OCI-LY3 (cell line): ENCODE measurements around the gene SPTAN1.

Experiments
- EZH2phosphoT487 ChIP-seq: fragments of 200-600 bp; shearing (Covaris generic); IDR thresholded peaks from 2 replicates; pipeline ENCODE4 v1.6.1; 2018; ENCODE audit warnings: antibody characterized with exemption, mixed run types, low read depth
- TF ChIP-seq, protein P1 (sequence below): fragments of 200-600, 300-600 bp; sonication (generic); IDR thresholded peaks from 2 replicates; pipeline ENCODE4 v1.5.1; 2014; ENCODE audit warnings: antibody characterized with exemption, low read length, low read depth

DNA sequence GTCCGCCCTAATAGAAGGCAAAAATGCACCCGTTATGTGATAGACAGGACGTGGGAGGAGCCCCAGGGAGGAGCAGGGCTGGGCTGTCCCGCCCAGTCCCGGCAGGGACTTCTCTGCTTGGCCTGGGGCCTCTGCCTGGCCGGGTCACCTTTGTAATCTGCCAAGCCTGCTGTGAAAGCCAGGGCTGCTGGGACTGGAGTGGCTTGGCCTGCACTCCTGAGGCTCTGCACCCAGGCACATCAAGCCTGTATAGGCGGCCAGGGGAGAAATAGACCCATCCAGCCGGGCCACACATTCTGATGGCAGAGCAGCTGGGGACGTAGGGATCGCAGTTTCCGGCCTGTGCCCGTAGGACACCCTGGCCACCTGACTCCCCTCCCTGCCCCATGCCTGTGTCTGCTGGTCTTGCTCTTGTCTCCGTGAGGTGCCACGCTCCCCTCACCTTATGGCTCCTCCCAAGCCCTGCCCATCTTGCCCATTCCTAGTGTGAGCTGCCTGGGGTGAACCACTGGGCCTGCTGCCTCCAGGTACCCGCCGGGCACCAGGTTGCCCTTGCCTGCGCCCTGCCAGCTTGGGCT lies 76.2 kb downstream of the SPTAN1 start:
- TF ChIP-seq, protein P1, sequence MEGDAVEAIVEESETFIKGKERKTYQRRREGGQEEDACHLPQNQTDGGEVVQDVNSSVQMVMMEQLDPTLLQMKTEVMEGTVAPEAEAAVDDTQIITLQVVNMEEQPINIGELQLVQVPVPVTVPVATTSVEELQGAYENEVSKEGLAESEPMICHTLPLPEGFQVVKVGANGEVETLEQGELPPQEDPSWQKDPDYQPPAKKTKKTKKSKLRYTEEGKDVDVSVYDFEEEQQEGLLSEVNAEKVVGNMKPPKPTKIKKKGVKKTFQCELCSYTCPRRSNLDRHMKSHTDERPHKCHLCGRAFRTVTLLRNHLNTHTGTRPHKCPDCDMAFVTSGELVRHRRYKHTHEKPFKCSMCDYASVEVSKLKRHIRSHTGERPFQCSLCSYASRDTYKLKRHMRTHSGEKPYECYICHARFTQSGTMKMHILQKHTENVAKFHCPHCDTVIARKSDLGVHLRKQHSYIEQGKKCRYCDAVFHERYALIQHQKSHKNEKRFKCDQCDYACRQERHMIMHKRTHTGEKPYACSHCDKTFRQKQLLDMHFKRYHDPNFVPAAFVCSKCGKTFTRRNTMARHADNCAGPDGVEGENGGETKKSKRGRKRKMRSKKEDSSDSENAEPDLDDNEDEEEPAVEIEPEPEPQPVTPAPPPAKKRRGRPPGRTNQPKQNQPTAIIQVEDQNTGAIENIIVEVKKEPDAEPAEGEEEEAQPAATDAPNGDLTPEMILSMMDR: no peak
- TF ChIP-seq EZH2phosphoT487: no peak
